Common myeloid progenitor, CD34-positive (primary cell): ENCODE results near the gene SLC6A16.

ENCODE experiments used
- CTCF ChIA-PET: fragments of 350-600 bp; sonication (Branson Sonifier 250); formaldehyde crosslinking; loops from one replicate; lab custom pipeline; 2021; ENCODE audit warnings: antibody characterized with exemption; lab: Charles Lee
- POLR2A ChIA-PET: fragments of 350-600 bp; sonication (Branson Sonifier 250); formaldehyde crosslinking; loops from one replicate; lab custom pipeline; 2021; ENCODE audit warnings: antibody characterized with exemption; lab: Charles Lee
- DNase-seq, 3 donors: peaks; one replicate each; pipeline versions ENCODE4 v3.0.0 to v3.0.0-alpha.2; 2013
- H3K27ac ChIP-seq, 2 experiments: 1 replicate in 1 of 2; 2 replicates in 1 of 2; pipeline ENCODE4 v1.7.0; 2013; ENCODE audit warnings: inconsistent platforms in 2 of 2, low read length in 2 of 2, mild to moderate bottlenecking in 2 of 2, low read depth in 1 of 2, moderate library complexity in 1 of 2; ENCODE audit not compliant: severe bottlenecking in 2 of 2, insufficient read depth in 1 of 2, poor library complexity in 1 of 2
- H3K27me3 ChIP-seq, 5 experiments: replicated peaks in 2 of 5; 1 replicate in 3 of 5; 2 replicates in 2 of 5; pipeline versions ENCODE4 v1.6.1 to v1.7.0; 2013; ENCODE audit warnings: low read length in 4 of 5, mild to moderate bottlenecking in 2 of 5, moderate library complexity in 2 of 5, inconsistent platforms in 1 of 5; ENCODE audit not compliant: insufficient read depth in 5 of 5, control insufficient read depth in 4 of 5
- H3K36me3 ChIP-seq, 4 experiments: 1 replicate in 2 of 4; 2 replicates in 2 of 4; pipeline versions ENCODE4 v1.6.1 to v1.7.0; 2013; ENCODE audit warnings: low read length in 3 of 4, control low read depth in 1 of 4, mild to moderate bottlenecking in 1 of 4; ENCODE audit not compliant: control insufficient read depth in 4 of 4, insufficient read depth in 4 of 4
- H3K4me1 ChIP-seq, 4 experiments: 1 replicate in 3 of 4; 2 replicates in 1 of 4; pipeline versions ENCODE4 v1.6.1 to v1.7.1; 2013; ENCODE audit warnings: low read length in 3 of 4, mild to moderate bottlenecking in 3 of 4, control low read depth in 1 of 4, inconsistent platforms in 1 of 4, moderate library complexity in 1 of 4; ENCODE audit not compliant: control insufficient read depth in 4 of 4, insufficient read depth in 4 of 4; ENCODE audit errors: control extremely low read depth in 1 of 4
- H3K4me3 ChIP-seq, 7 experiments: 1 replicate in 4 of 7; 2 replicates in 3 of 7; pipeline versions ENCODE4 v1.5.1 to v1.7.0; 2013; ENCODE audit warnings: mild to moderate bottlenecking in 7 of 7, low read length in 6 of 7, moderate library complexity in 6 of 7, inconsistent platforms in 2 of 7, low read depth in 2 of 7, control low read depth in 1 of 7; ENCODE audit not compliant: insufficient read depth in 4 of 7, control insufficient read depth in 1 of 7; ENCODE audit errors: extremely low read depth in 1 of 7
- H3K9me3 ChIP-seq, 5 experiments: 1 replicate in 4 of 5; 2 replicates in 1 of 5; pipeline versions ENCODE4 v1.6.1 to v1.7.1; 2013; ENCODE audit warnings: low read length in 4 of 5, mild to moderate bottlenecking in 2 of 5, inconsistent platforms in 1 of 5, low read depth in 1 of 5, moderate library complexity in 1 of 5; ENCODE audit not compliant: control insufficient read depth in 4 of 5, insufficient read depth in 2 of 5; ENCODE audit errors: control extremely low read depth in 1 of 5
- WGBS: methylation state at CpG from one replicate; pipeline ENCODE4 v1.1.5; 2013; ENCODE audit not compliant: insufficient coverage; 5-methylcytosine and 5-hydroxymethylcytosine counted together

The SLC6A16 gene

GRCh38 chr19:49344505-49345423, 19.8 kb upstream of the SLC6A16 start:
- ChIA-PET POLR2A (no interaction called here), CTCF (interaction anchor here (2.1 kb wide), 1 partner anchor 9 kb away, joined by 5 read pairs; the partner anchor contains the start of gene CD37)
- H3K4me1 ChIP-seq: peaks cover 0 to 9% (median 5%) of the 10 kb centered on the region in 4 experiments

GRCh38 chr19:49343123-49343522, 18.1 kb upstream of the SLC6A16 start:
- H3K9me3 ChIP-seq: no peaks in the 10 kb centered on the region
- peaks cover 0 to 13% (median 7%) of the 10 kb centered on the region in 4 experiments for H3K4me1 ChIP-seq
- ChIA-PET POLR2A (no interaction called here), CTCF (interaction anchor here (1.0 to 2.1 kb wide), 2 partner anchors 8 to 10 kb away, joined by 3 to 5 read pairs; partner anchors contain the start of gene CD37)
- no peak overlapping the region for H3K4me3 ChIP-seq
- 80% methylated on average over 2 of the region's 7 CpGs for WGBS
- H3K27ac ChIP-seq: no peak overlapping the region
- peaks cover 2 to 19% (median 16%) of the 10 kb centered on the region in 4 experiments for H3K36me3 ChIP-seq
- H3K27me3 ChIP-seq: no peaks in the 10 kb centered on the region
- DNase-seq: no peak

More at GRCh38 chr19:49344505-49345423, 19.8 kb upstream of the SLC6A16 start:
- peaks cover 0 to 5% (median 0%) of the 10 kb centered on the region in 5 experiments for H3K9me3 ChIP-seq
- H3K27me3 ChIP-seq: no peaks in the 10 kb centered on the region
- H3K4me3 ChIP-seq: no peak overlapping the region
- WGBS: 93% methylated on average over 10 of the region's 11 CpGs
- H3K36me3 ChIP-seq: peaks cover 0 to 9% (median 2%) of the 10 kb centered on the region in 4 experiments
- DNase-seq: no peak
- H3K27ac ChIP-seq: no peak overlapping the region

GRCh38 chr19:49342291-49342721, 17.3 kb upstream of the SLC6A16 start:
- WGBS: no CpG with 5 or more reads among the region's 11 CpGs
- H3K4me1 ChIP-seq: peaks cover 0 to 13% (median 7%) of the 10 kb centered on the region in 4 experiments
- H3K27ac ChIP-seq: no peak overlapping the region
- H3K4me3 ChIP-seq: no peak overlapping the region
- no peak for DNase-seq
- no peaks in the 10 kb centered on the region for H3K27me3 ChIP-seq
- peaks cover 2 to 26% (median 20%) of the 10 kb centered on the region in 4 experiments for H3K36me3 ChIP-seq
- ChIA-PET POLR2A (no interaction called here), CTCF (interaction anchor here (1.0 kb wide), 1 partner anchor 9 kb away, joined by 3 read pairs; no protein-coding TSS in a partner anchor)
- H3K9me3 ChIP-seq: no peaks in the 10 kb centered on the region

- peaks cover 2 to 33% (median 25%) of the 10 kb centered on the region in 4 experiments for H3K36me3 ChIP-seq
- ChIA-PET POLR2A (no interaction called here), CTCF (interaction anchor here (1.1 kb wide), 1 partner anchor 8 kb away, joined by 3 read pairs; no protein-coding TSS in a partner anchor)
- DNase-seq: no peak
- H3K4me3 ChIP-seq: no peak overlapping the region
- 94% methylated on average over 8 of the region's 11 CpGs for WGBS
- H3K27ac ChIP-seq: no peak overlapping the region
- no peaks in the 10 kb centered on the region for H3K9me3 ChIP-seq
- peaks cover 0 to 22% (median 16%) of the 10 kb centered on the region in 4 experiments for H3K4me1 ChIP-seq
- H3K27me3 ChIP-seq: no peaks in the 10 kb centered on the region
Observed at GRCh38 chr19:49340865-49341718, 16.1 kb upstream of the SLC6A16 start.

- CTCF ChIA-PET: interaction anchor here (0.7 to 1.1 kb wide), 2 partner anchors 9 to 13 kb away, joined by 3 read pairs; no protein-coding TSS in a partner anchor
- H3K9me3 ChIP-seq: no peaks in the 10 kb centered on the region
- H3K4me3 ChIP-seq: no peak overlapping the region
- peaks cover 2 to 33% (median 25%) of the 10 kb centered on the region in 4 experiments for H3K36me3 ChIP-seq
- H3K27me3 ChIP-seq: no peaks in the 10 kb centered on the region
- peak; percentile 54 to 77 (median 70) for DNase-seq
- no peak overlapping the region for H3K27ac ChIP-seq
- 64% methylated on average over 17 of the region's 36 CpGs for WGBS
- POLR2A ChIA-PET: no interaction called here
- peaks cover 0 to 29% (median 21%) of the 10 kb centered on the region in 4 experiments for H3K4me1 ChIP-seq
Observed at GRCh38 chr19:49340069-49340864, 15.3 kb upstream of the SLC6A16 start.
